ENCODE results near the gene PRKCD.

Gene PRKCD

GRCh38 chr3:53221827-53222182 is 60.8 kb downstream of the PRKCD start:
- DNase-seq: no peak

DNA sequence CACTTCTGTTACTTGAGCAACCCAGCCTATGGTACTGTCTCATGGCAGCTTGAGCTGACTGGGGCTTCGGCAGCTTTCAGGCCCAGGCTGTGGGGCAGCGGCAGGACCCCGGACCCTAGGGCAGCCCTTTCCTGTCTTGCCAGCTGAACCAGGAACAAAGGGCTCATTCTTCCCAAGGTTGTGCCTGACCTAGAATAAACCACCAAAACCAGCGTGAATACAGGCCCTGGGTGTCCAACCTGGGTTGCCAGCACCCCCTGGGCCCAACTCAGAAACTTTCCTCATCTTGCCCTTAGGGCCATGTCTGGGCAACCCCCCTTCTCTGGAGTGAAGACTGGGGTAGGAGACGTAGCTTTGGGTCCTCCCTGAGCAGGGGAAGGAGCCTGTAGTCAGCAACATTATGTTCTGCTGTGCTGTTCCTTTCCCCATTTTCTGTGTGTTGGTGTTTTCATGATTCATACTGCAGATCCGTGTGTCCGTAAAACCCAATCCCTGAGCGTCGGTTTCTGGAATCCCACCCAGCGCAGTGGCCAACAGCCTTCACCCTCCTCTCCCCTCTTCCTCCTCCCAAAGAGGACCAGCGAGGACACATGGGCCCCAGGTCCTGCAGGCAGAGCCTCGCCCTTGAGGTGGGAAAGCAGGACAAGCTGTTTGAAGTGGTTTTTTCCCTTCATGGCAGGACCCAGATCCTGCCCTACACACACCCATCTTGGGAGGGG is 61.3 kb downstream of the PRKCD start:
- no peak for DNase-seq

- DNase-seq: no peak
Observed at GRCh38 chr3:53223025-53223424, 62.0 kb downstream of the PRKCD start.

GRCh38 chr3:53223541-53223966 is 62.5 kb downstream of the PRKCD start:
- no peak for DNase-seq

DNA sequence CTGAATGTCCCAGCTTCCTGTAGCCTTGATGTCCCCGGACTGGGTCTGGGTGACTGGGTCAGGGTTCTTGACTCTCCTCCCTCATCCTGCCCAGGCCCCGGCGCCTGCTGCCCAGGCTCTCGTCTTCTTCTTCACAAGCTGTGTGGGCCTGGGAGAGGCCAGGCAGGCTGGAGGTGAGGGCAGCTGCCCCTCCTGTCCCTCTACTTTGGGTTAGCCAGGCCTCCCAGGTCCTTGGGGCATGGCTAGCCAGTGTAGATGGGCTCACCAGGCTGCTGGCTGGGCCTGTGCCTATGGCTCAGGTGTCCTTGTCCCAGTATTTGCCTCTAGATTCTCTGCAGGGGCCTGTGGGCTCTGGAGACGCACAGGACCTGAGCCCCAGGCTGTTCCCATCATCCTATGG is 63.0 kb downstream of the PRKCD start:
- no peak for DNase-seq

DNA sequence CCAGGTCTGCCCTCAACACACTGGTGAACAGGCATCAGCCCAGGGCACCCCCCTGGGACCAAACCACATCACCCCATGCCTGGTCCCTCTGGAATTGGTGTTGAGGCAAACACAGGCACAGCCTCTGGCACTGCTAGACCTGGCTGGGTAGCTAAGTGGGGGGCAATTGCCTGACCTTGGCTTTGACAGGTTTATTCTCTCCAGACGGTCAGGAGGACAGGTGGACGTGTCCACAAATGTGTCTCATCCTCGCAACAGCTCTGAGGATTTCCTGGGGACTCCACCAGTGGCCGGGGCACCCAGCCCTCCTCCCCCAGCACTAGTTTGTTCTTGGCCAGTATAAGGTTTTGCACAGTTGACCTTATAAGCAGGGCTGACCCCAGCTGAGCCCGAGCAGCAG is 63.5 kb downstream of the PRKCD start:
- no peak for DNase-seq

DNA sequence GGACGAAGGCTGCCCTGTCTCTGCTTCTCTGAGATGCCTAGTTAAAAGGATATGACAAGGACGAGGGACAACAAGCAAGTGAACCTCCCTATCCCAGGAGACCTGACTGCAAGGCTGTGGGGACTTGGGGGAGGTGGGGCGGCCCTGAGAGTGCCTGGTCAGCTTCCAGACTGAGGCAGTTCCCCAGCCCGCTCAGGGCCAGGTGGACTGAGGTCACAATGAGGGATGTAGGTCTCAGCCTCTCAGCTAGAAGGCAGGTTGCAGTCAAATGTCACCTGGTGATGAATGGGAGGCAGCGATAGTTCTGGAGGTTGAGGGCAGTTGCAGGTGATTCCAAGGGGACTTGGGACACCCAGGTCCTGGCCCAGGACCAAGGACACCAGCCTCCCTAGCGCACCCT is 64.2 kb downstream of the PRKCD start:
- DNase-seq: no peak

DNA sequence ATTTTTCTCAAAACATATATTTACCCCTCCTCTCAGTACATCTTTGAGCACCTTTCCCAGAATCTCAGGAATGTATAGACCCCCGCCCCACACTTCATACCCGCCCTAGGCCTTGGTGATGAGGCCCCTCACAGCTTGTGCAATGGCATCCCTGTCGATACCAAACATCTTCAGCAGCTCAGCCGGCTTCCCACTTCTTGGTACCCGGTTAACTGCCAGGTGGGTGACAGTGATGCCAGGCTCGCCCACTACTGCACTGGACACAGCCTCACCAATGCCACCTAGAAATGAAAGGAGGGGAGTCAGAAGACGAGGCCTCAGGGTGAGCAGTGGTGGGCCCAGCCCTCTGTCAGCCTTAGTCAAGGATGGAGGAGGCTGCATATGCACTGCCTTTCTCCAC is 64.6 kb downstream of the PRKCD start:
- no peak for DNase-seq

DNA sequence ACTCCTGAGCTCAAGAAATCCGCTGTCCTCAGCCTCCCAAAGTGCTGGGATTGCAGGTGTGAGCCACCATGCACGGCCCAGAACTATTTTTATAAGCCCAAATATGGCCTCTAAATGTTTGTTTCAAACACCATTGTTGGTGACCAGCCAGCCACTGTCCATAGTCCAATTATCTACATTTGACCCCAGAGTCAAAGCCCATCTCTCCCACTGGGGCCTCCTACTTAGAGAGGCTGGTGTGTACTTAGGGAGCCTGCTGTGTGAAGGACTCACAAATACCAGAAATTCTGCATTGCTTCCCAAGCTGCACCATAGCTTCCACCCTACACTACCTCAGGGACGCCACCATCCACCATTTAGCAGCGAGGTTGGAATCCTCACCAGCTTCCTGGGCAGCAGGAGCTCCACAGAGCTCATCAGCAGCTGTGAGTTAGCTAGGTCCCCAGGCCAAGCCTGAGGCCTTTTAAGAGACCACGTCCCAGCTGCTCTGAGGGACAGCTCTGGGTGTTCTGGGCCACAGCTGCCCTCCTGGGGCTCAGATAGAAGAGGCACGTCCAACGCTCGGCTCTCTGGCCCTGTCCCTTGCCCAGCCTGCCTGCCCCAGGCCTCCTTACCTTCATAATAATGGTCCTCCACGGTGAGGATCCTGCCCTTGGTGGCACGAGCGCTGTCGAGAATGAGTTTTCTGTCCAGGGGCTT is 65.3 kb downstream of the PRKCD start:
- no peak for DNase-seq

DNA sequence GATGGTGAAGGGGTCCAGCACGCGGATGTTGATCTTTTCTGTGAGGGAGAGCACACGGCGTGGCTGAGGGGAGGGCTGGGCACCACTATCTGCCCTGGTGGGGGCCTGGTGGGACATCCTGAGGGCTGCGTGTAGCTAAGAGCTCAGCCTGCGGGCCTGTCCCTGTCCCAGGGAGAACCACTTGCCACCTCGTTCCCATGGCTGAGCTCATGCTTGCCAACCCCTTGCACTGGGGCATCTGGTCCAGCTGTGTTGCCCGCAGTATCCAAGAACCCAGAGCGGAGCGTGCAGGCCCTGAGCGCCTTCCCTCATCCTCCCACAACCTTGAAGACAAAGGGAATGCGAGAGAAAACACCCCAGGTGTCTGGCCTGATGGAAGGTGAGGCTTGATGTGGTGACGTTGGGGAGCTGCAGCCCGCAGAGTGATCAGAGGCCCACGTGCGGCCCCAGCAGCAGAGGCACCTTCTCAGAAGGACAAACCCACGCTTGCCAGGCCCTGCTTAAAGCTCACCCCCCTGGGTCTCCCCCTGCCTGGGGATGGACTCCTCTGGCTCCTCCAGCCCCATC is 65.9 kb downstream of the PRKCD start:
- no peak for DNase-seq

- no peak for DNase-seq
Observed at GRCh38 chr3:53227993-53228885, 67.2 kb downstream of the PRKCD start.

DNA sequence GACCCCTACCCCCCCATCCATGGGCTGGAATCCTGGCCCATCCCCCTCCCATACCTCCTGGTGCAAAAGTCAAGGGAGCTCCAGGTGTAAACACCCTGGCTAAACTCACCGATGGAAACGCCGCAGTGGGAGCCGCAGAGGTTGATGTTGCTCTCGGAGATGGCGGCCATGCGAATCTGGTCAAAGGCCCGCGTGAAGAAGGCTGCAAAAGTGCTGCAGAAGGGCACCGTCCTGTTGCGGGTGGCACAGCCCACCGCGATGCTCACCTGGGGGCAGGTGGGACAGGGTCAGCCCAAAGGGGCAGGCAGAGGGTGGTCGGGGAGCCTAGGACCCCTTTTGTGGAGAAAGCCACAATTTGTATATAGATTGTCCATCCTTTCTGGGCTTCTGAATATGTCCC is 68.2 kb downstream of the PRKCD start:
- no peak for DNase-seq

- no peak for DNase-seq
Observed at GRCh38 chr3:53229606-53230005, 68.6 kb downstream of the PRKCD start.

DNA sequence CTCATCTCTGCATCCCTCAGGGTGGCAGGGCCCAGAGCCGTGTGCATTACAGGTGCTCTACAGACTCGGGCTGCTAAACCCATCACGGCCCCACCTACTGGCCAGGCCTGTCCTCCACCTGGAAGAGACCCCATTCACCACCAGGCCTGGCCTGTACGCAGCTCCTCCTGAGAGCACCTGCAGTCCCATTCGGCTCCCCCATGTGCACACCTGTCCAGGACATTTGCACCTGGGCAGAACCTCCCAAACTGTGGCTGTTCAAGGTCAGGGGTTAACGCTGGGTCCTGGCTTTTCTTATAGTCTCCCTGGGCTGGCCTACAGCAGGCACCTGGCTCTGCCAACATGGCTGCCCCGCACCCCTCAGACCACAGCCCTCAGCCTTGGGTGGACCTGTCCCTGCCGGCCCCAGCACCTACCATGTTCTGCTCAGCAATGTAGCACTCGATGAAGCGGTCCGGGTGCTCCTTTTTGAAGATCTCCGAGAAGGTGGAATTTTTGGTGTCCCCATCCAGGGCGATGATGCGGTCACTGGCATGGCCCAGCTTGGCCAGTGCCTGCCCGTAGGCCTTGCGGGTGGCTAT is 69.1 kb downstream of the PRKCD start:
- no peak for DNase-seq

- DNase-seq: no peak
Observed at GRCh38 chr3:53230789-53231188, 69.8 kb downstream of the PRKCD start.

DNA sequence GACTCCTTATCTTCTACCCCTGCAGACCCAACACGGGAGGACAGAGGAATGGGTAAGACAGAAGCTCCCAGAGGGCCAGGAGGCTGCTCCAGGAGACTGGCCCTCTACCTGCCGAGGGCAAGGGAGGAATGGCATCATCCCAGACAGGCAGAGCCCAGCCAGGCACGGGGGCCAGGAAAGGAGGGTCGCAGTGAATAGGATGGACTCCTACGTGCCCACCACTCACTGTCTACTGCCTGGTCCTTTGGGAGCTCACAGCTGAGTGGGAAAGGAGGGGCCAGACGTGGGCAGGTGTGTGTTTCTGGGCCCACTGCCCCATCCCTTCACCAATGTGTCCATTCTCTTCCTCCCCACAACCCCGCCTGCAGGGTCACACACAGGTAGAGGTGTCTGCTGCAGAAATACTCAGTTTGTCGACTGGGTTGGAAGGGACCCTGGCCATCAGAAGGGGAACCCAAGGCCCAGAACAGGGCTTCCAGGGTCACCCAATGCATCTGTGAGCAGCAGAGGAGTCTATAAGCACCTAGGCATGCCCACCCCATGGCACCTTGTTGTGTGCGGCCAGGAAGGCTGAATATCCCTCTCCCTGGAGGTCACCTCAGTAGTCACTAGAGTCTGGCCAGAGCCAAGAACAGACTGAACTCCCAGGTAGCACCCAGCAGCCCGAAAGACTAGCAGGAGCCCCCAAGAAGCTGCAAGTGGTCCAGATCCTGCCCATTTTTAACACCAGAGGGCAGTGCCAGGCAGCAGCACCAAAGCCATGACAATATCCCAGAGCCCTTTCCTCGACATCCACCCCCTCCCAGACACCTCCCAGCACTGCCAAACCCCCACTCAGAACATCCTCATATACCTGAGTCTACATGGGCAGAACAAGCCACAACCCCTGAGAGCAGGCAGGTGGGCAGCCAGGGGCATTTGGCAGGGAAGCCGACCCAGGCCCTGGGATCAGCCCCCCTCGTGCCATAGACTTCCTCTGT is 70.8 kb downstream of the PRKCD start:
- no peak for DNase-seq

- no peak for DNase-seq
Observed at GRCh38 chr3:53232641-53233377, 71.8 kb downstream of the PRKCD start.

DNA sequence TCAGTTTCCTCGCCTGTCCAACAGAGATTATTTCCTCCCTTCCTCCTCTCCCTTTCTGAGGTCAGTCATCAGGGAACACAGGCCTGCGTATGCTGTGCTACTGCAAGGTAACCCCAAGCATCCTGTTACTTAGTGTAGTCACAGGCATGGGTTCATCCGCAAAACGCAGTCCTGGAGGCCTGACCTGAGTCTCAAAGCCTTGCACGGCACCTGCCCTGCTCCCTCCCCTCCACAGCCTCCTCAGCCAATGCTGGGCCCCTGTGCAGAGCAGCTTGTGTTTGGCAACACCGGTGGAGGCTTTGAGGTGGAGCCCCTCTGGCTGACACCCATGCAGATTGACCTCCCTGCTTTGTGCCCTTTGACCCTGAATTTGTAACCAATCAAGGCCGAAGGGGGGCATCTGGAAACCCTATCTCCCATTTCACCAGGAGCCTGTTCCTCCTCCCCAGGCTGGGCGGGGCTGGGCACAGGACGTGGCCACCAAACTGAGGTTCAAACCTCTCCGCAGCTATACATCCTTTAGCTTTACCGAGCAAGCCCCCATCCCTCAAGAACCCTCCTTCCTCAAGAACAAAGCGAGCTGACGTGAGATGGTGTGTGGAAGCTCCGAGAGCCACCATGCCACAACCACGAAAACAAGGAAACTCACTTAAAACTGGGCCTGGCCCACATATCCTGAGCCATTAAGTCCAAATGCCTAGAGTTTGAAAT is 73.3 kb downstream of the PRKCD start:
- DNase-seq: no peak

DNA sequence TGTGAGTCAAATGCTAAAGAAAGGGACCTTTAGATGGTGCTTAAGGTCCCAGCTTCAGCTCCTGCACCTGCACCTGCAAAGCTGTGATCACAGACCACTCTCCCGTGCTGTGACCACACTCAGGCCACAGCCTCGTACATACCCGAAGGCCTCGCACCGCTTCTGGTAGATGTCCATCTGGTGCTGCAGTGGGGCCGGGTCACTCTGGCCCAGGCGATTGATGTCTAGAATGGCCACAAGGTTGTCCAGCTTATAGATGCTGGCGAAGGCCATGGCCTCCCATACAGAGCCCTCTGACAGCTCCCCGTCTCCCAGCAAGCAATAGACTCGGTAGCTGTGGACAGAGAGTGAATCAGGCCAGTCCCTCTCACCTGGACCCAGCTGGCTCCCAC is 73.8 kb downstream of the PRKCD start:
- DNase-seq: no peak

DNA sequence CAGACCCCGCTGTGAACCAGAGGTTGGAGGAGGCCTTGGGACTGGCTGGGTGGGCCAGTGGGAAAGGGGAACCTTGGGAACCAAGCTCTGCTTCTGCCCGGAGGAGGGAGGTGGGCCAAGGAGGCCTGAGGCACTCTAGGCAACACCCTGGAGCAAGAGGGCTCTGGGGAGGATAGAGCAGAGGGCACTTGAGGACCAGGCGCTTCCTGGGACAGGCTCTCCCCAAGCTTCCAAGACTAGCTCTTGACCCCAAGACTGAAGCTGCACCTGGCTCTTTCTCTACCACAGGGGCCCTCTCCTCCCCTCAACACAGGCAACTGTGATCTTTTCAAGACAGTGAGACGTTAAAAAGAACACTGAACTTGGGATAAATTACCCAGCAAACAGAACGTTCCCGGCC is 74.5 kb downstream of the PRKCD start:
- DNase-seq: no peak

Data from CD4-positive, alpha-beta T cell treated with Interleukin-1 beta for 1 hour (primary cell).